HEK293 (cell line): ENCODE data around the gene MAT2A.
A peak's percentile ranks its signal among the peaks of the same experiment; 100 is the strongest.

Experiments used
- CTCF ChIA-PET: fragments of 350-600 bp; formaldehyde crosslinking; extraction: SDS; loops from one replicate; lab custom pipeline; 2021; ENCODE audit warnings: antibody characterized with exemption; lab: Yijun Ruan, JAX
- POLR2A ChIA-PET: fragments of 300-600 bp; formaldehyde crosslinking; extraction: SDS; loops from one replicate; lab custom pipeline; 2020; ENCODE audit warnings: antibody characterized with exemption, inconsistent platforms; lab: Yijun Ruan, JAX
- H3K27ac ChIP-seq: fragments of 200-500 bp; sonication (Bioruptor generic); 2 replicates; pipeline ENCODE4 v1.5.1; 2014; ENCODE audit warnings: low read depth, low read length, control low read depth, inconsistent platforms; ENCODE audit errors: extremely low read depth
- H3K36me3 ChIP-seq, 2 experiments: fragments of 200-500 bp in 1 of 2; sonication (Bioruptor generic) in 1 of 2; 1 replicate in 1 of 2; 2 replicates in 1 of 2; pipeline ENCODE4 v1.5.1; 2014 to 2017; ENCODE audit warnings: inconsistent platforms in 2 of 2, low read length in 2 of 2; ENCODE audit not compliant: control insufficient read depth in 2 of 2, insufficient read depth in 1 of 2
- H3K4me1 ChIP-seq: fragments of 200-500 bp; sonication (Bioruptor generic); 2 replicates; pipeline ENCODE4 v1.5.1; 2014; ENCODE audit warnings: mild to moderate bottlenecking, low read length, inconsistent platforms; ENCODE audit not compliant: control insufficient read depth, insufficient read depth
- H3K4me3 ChIP-seq: 2 replicates; pipeline ENCODE4 v1.5.1; 2011; ENCODE audit warnings: low read depth, mild to moderate bottlenecking, control low read depth, low read length, moderate library complexity
- H3K9me3 ChIP-seq: fragments of 200-500 bp; sonication (Bioruptor generic); 2 replicates; pipeline ENCODE4 v1.5.1; 2014; ENCODE audit warnings: low read depth, low read length, inconsistent platforms; ENCODE audit not compliant: control insufficient read depth, insufficient read depth
- BCL6B ChIP-seq: fragments of 450-650 bp; formaldehyde crosslinking; IDR thresholded peaks from 2 replicates; pipeline ENCODE4 v1.5.1; 2017; ENCODE audit warnings: missing biosample characterization, missing genetic modification characterization
- GFI1B ChIP-seq: fragments of 450-650 bp; formaldehyde crosslinking; IDR thresholded peaks from 2 replicates; pipeline ENCODE4 v1.5.1; 2016; ENCODE audit warnings: missing biosample characterization, missing genetic modification characterization
- GLIS2 ChIP-seq: fragments of 450-650 bp; formaldehyde crosslinking; IDR thresholded peaks from 2 replicates; pipeline ENCODE4 v1.5.1; 2016; ENCODE audit warnings: missing biosample characterization, missing genetic modification characterization
- HIC1 ChIP-seq: fragments of 450-650 bp; formaldehyde crosslinking; IDR thresholded peaks from 2 replicates; pipeline ENCODE4 v1.5.1; 2016; ENCODE audit warnings: missing biosample characterization, missing genetic modification characterization
- KLF17 ChIP-seq: fragments of 450-650 bp; formaldehyde crosslinking; IDR thresholded peaks from 2 replicates; pipeline ENCODE4 v1.5.1; 2016; ENCODE audit warnings: missing biosample characterization, missing genetic modification characterization
- MEIS1 ChIP-seq: sonication (generic); formaldehyde crosslinking; IDR thresholded peaks from 2 replicates; pipeline ENCODE4 v1.8.1; 2022; ENCODE audit warnings: missing genetic modification reagents, mild to moderate bottlenecking, borderline replicate concordance
- PBX3 ChIP-seq: sonication (generic); formaldehyde crosslinking; IDR thresholded peaks from 2 replicates; pipeline ENCODE4 v1.8.1; 2022; ENCODE audit warnings: mild to moderate bottlenecking, moderate library complexity, missing genetic modification reagents
- SP7 ChIP-seq: fragments of 450-650 bp; formaldehyde crosslinking; IDR thresholded peaks from 2 replicates; pipeline ENCODE4 v1.5.1; 2016; ENCODE audit warnings: missing biosample characterization, missing genetic modification characterization
- ZFP3 ChIP-seq: fragments of 450-650 bp; formaldehyde crosslinking; IDR thresholded peaks from 2 replicates; pipeline ENCODE4 v1.5.1; 2016; ENCODE audit warnings: low read depth, missing biosample characterization, missing genetic modification characterization
- ZNF10 ChIP-seq: fragments of 450-650 bp; formaldehyde crosslinking; IDR thresholded peaks from 2 replicates; pipeline ENCODE4 v1.5.1; 2017; ENCODE audit warnings: missing biosample characterization, missing genetic modification characterization
- ZNF114 ChIP-seq: fragments of 450-650 bp; formaldehyde crosslinking; IDR thresholded peaks from 2 replicates; pipeline ENCODE4 v1.5.0; 2017; ENCODE audit warnings: missing biosample characterization, missing genetic modification characterization
- ZNF2 ChIP-seq: fragments of 450-650 bp; formaldehyde crosslinking; IDR thresholded peaks from 2 replicates; pipeline ENCODE4 v1.5.1; 2016; ENCODE audit warnings: missing biosample characterization, missing genetic modification characterization
- ZNF239 ChIP-seq: fragments of 450-650 bp; formaldehyde crosslinking; IDR thresholded peaks from 2 replicates; pipeline ENCODE4 v1.5.1; 2016; ENCODE audit warnings: missing biosample characterization, missing genetic modification characterization
- ZNF24 ChIP-seq: fragments of 450-650 bp; formaldehyde crosslinking; IDR thresholded peaks from 2 replicates; pipeline ENCODE4 v1.5.1; 2016; ENCODE audit warnings: missing biosample characterization, missing genetic modification characterization
- ZNF366 ChIP-seq: fragments of 450-650 bp; formaldehyde crosslinking; conservative IDR thresholded peaks from 2 replicates; pipeline ENCODE4 v1.5.1; 2016; ENCODE audit warnings: missing biosample characterization, missing genetic modification characterization
- ZNF610 ChIP-seq: fragments of 450-650 bp; formaldehyde crosslinking; IDR thresholded peaks from 2 replicates; pipeline ENCODE4 v1.5.1; 2016; ENCODE audit warnings: missing biosample characterization, missing genetic modification characterization, borderline replicate concordance
- ZNF660 ChIP-seq: fragments of 450-650 bp; IDR thresholded peaks from 2 replicates; pipeline ENCODE4 v1.5.1; 2018; ENCODE audit warnings: missing biosample characterization, mild to moderate bottlenecking, missing genetic modification characterization
- ZNF791 ChIP-seq: fragments of 450-650 bp; formaldehyde crosslinking; IDR thresholded peaks from 2 replicates; pipeline ENCODE4 v1.5.1; 2016; ENCODE audit warnings: missing biosample characterization, missing genetic modification characterization

Gene MAT2A

GRCh38 chr2:85539361-85540132 is 579 bp downstream of the MAT2A start (continued):
- TF ChIP-seq ZNF791 (tag by site-specific recombination) = no peak
- peak; percentile 21; the same call in 1 of the 2 replicates for TF ChIP-seq MEIS1
- TF ChIP-seq ZNF2 (tag by site-specific recombination) = peak; percentile 8; the same call in 1 of the 2 replicates
- no peak for TF ChIP-seq ZNF239 (tag by site-specific recombination)
- TF ChIP-seq GLIS2 (tag by site-specific recombination) = peak; percentile 36; the same call in 1 of the 2 replicates
- no peak for TF ChIP-seq ZNF610 (tag by site-specific recombination)
- TF ChIP-seq GFI1B (tag by site-specific recombination) = no peak
- TF ChIP-seq ZNF114 (tag by site-specific recombination) = no peak
- no peak for TF ChIP-seq ZNF10 (tag by site-specific recombination)
- TF ChIP-seq KLF17 (tag by site-specific recombination) = no peak
- no peak for TF ChIP-seq ZNF366 (tag by site-specific recombination)
- peak; percentile 49; the same call in 1 of the 2 replicates for TF ChIP-seq PBX3 (CRISPR knock-in tag)
- TF ChIP-seq HIC1 (tag by site-specific recombination) = no peak
- no peak for TF ChIP-seq BCL6B (tag by site-specific recombination)
- TF ChIP-seq ZNF660 (tag by site-specific recombination) = no peak
- TF ChIP-seq ZNF24 (tag by site-specific recombination) = no peak

- ChIA-PET CTCF (interaction anchor here (0.8 to 9.1 kb wide), 5 partner anchors 8 to 149 kb away, joined by 3 to 73 read pairs (median 3); partner anchors contain the start of gene SH2D6), POLR2A (interaction anchor here (0.6 to 5.3 kb wide), 21 partner anchors 9 to 565 kb away, joined by 3 to 106 read pairs (median 7); partner anchors contain the start of genes ELMOD3, GGCX, POLR1A and PTCD3)
- Histone ChIP-seq H3K4me3 (peak overlapping the region; percentile 98), H3K4me1 (0 out of 2 replicates have a peak, but pooled peaks cover 2% of the 10 kb centered on the region), H3K9me3 (no peaks in the 10 kb centered on the region), H3K36me3 (peaks cover 23 to 57% of the 10 kb centered on the region in 2 experiments), H3K27ac (peak overlapping the region; percentile 99; the same call in 1 of the 2 replicates)
- TF ChIP-seq SP7 (tag by site-specific recombination) = no peak
- 0 out of 2 replicates have a peak, but pooled peaks have one; percentile 4 for TF ChIP-seq ZNF2 (tag by site-specific recombination)
- TF ChIP-seq ZFP3 = no peak
Observed at GRCh38 chr2:85540133-85540648, 1.2 kb downstream of the MAT2A start.
